ENCODE results near the gene FGFBP1. TPM values are rescaled to one million over a fixed set of nuclear protein-coding genes. Genes with fewer than 3 reads are reported as not detected.

The FGFBP1 gene
- total RNA-seq, 3 donors from 2014 or later (not counting 1 experiment from before 2014, with no cell fraction given), result not detected

GRCh38 chr4:15899511-15899910 is 39.0 kb downstream of the FGFBP1 start:
- Mint-ChIP-seq H3K4me3 (no peak overlapping the region), H3K4me1 (peaks cover 18 to 29% of the 10 kb centered on the region in 2 donors), H3K36me3 (no peaks in the 10 kb centered on the region), H3K27ac (no peak overlapping the region), H3K27me3 (ENCODE audit: low read depth in 2 of 2) (peaks cover 19 to 27% of the 10 kb centered on the region in 2 donors), H3K9me3 (no peaks in the 10 kb centered on the region)
- no peak for ATAC-seq
- H3K9me3 ChIP-seq (ENCODE audit: control insufficient read depth, insufficient read depth, low read length), result no peaks in the 10 kb centered on the region
- peaks cover 15% of the 10 kb centered on the region for H3K4me1 ChIP-seq (ENCODE audit: control insufficient read depth, insufficient read depth, low read length)
- intact Hi-C loops (cut with micrococcal nuclease), result no loop called here
- H3K36me3 ChIP-seq (ENCODE audit: control insufficient read depth, insufficient read depth, low read length), result no peaks in the 10 kb centered on the region
- H3K27ac ChIP-seq (ENCODE audit: low read length), result no peak overlapping the region
- 100% methylated on average over 1 of the region's 1 CpG for WGBS (ENCODE audit: insufficient coverage)
- no peak for DNase-seq
- H3K27me3 ChIP-seq (ENCODE audit: control insufficient read depth, insufficient read depth, low read length), result no peaks in the 10 kb centered on the region
- no peak for TF ChIP-seq CTCF (IDR thresholded peaks at IDR 0.05)
- H3K4me3 ChIP-seq (ENCODE audit: low read length), result no peak overlapping the region

GRCh38 chr4:15898902-15899301 is 39.6 kb downstream of the FGFBP1 start:
- H3K27ac Mint-ChIP-seq, result no peak overlapping the region
- ATAC-seq (no peak), DNase-seq (no peak)
- intact Hi-C loops (cut with micrococcal nuclease), result no loop called here
- H3K4me1 Mint-ChIP-seq, result peaks cover 15 to 22% of the 10 kb centered on the region in 2 donors
- H3K36me3 Mint-ChIP-seq, result no peaks in the 10 kb centered on the region
- H3K27ac ChIP-seq (ENCODE audit: low read length), result no peak overlapping the region
- no peak for TF ChIP-seq CTCF (IDR thresholded peaks at IDR 0.05)
- H3K36me3 ChIP-seq (ENCODE audit: control insufficient read depth, insufficient read depth, low read length), result no peaks in the 10 kb centered on the region
- H3K4me3 ChIP-seq (ENCODE audit: low read length), result no peak overlapping the region
- no peaks in the 10 kb centered on the region for H3K9me3 ChIP-seq (ENCODE audit: control insufficient read depth, insufficient read depth, low read length)
- no peaks in the 10 kb centered on the region for H3K9me3 Mint-ChIP-seq
- no peaks in the 10 kb centered on the region for H3K27me3 ChIP-seq (ENCODE audit: control insufficient read depth, insufficient read depth, low read length)
- no peak overlapping the region for H3K4me3 Mint-ChIP-seq
- H3K4me1 ChIP-seq (ENCODE audit: control insufficient read depth, insufficient read depth, low read length), result peaks cover 13% of the 10 kb centered on the region
- H3K27me3 Mint-ChIP-seq (ENCODE audit: low read depth in 2 of 2), result peaks cover 19 to 26% of the 10 kb centered on the region in 2 donors

- peaks cover 19 to 26% of the 10 kb centered on the region in 2 donors for H3K27me3 Mint-ChIP-seq (ENCODE audit: low read depth in 2 of 2)
- intact Hi-C loops (cut with micrococcal nuclease), result no loop called here
Observed at GRCh38 chr4:15897577-15897976, 41.0 kb downstream of the FGFBP1 start.

More at GRCh38 chr4:15897577-15897976, 41.0 kb downstream of the FGFBP1 start:
- ATAC-seq (no peak), DNase-seq (no peak)
- Mint-ChIP-seq H3K27ac (no peak overlapping the region), H3K36me3 (no peaks in the 10 kb centered on the region), H3K4me3 (no peak overlapping the region), H3K4me1 (peaks cover 7 to 13% of the 10 kb centered on the region in 2 donors), H3K9me3 (no peaks in the 10 kb centered on the region)
- H3K27ac ChIP-seq (ENCODE audit: low read length), result no peak overlapping the region
- no peak for TF ChIP-seq CTCF (IDR thresholded peaks at IDR 0.05)
- 93% methylated on average over 2 of the region's 2 CpGs for WGBS (ENCODE audit: insufficient coverage)
- H3K9me3 ChIP-seq (ENCODE audit: control insufficient read depth, insufficient read depth, low read length), result no peaks in the 10 kb centered on the region
- H3K4me1 ChIP-seq (ENCODE audit: control insufficient read depth, insufficient read depth, low read length), result peaks cover 4% of the 10 kb centered on the region
- H3K4me3 ChIP-seq (ENCODE audit: low read length), result no peak overlapping the region
- H3K27me3 ChIP-seq (ENCODE audit: control insufficient read depth, insufficient read depth, low read length), result no peaks in the 10 kb centered on the region
- no peaks in the 10 kb centered on the region for H3K36me3 ChIP-seq (ENCODE audit: control insufficient read depth, insufficient read depth, low read length)

All from natural killer cell (primary cell).